ENCODE data around the gene SERPIND1.

Gene SERPIND1

GRCh38 chr22:20776624-20777405 lies 2.9 kb downstream of the SERPIND1 start:
- no peak for DNase-seq

GRCh38 chr22:20777420-20778177 lies 3.7 kb downstream of the SERPIND1 start:
- no peak for DNase-seq

- DNase-seq, result no peak
These were observed 5.3 kb downstream of the SERPIND1 start for GRCh38 chr22:20779014-20779817.

- DNase-seq, result no peak
These were observed 5.9 kb downstream of the SERPIND1 start for GRCh38 chr22:20779818-20780158.

- DNase-seq, result peak; percentile 22 to 31
These were observed 7.5 kb downstream of the SERPIND1 start for GRCh38 chr22:20781272-20781990.

GRCh38 chr22:20782083-20782482 lies 8.2 kb downstream of the SERPIND1 start:
- DNase-seq, result no peak

- no peak for DNase-seq
These were observed 8.8 kb downstream of the SERPIND1 start for GRCh38 chr22:20782596-20783299.

GRCh38 chr22:20783300-20783673 lies 9.4 kb downstream of the SERPIND1 start:
- no peak for DNase-seq

GRCh38 chr22:20783844-20784723 lies 10.2 kb downstream of the SERPIND1 start:
- DNase-seq, result peak; percentile 27 to 46

- no peak for DNase-seq
These were observed 11.5 kb downstream of the SERPIND1 start for GRCh38 chr22:20785415-20785814.

- no peak for DNase-seq
These were observed 12.1 kb downstream of the SERPIND1 start for GRCh38 chr22:20786048-20786447.

GRCh38 chr22:20786536-20786979 lies 12.6 kb downstream of the SERPIND1 start:
- no peak for DNase-seq

GRCh38 chr22:20787223-20787622 lies 13.3 kb downstream of the SERPIND1 start:
- no peak for DNase-seq

- DNase-seq, result no peak
These were observed 14.1 kb downstream of the SERPIND1 start for GRCh38 chr22:20787746-20788626.

GRCh38 chr22:20788627-20789344 lies 14.9 kb downstream of the SERPIND1 start:
- DNase-seq, result no peak

GRCh38 chr22:20792221-20792965 lies 18.5 kb downstream of the SERPIND1 start:
- no peak for DNase-seq

- no peak for DNase-seq
These were observed 19.2 kb downstream of the SERPIND1 start for GRCh38 chr22:20792966-20793728.
